Stimulated activated naive CD4-positive, alpha-beta T cell (primary cell): Measurements from ENCODE around the gene ITPK1.

Experiments used
- DNase-seq, 6 experiments: peaks; one replicate each; lab custom pipeline; 2025; lab: John Stamatoyannopoulos, UW

ITPK1 gene

DNA sequence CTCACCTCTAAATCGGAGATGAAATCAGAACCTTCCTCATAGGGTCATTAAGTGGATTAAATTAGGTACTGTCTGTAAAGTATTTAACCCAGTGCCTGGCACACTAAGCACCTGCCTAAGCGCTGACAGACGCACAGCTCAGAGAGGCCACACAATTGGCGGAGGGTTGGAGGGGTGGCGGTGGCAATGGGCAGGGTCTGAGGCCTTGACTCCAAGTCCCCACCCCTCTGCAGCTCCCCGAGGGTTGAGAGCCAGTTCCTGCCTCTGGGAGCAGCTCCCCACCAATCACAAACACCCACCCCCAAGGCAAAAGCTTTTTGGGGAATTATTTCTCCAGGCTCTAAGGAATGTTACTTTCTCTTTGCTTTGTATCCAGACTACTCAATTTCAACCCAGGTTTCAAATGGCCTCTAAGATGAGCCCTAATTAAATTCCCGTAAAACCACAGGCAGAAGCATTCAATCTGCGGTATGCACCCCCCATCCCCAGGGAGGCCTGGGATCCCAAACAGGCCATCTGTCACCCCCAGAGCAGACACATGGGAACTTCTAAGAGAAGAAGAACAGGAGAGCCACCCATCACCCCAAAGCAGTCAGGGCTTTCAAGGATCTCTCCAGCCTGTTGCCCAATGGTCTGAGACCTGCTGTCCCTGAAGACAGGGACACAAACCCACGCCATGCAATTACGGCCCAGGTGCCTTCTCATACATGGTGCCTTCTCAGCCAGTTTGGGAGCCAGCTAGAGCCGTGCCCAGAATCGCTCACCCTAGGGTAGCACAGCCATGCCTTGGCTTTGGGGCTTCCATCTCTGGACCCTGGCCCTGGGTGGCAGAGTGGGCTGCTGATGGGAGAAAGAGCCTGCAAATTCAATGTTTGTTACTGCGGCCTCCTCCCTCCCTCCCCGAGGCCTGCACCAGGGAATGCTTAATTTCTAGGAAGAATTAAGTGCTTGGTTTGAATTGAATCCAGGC lies 126.7 kb downstream of the ITPK1 start:
- DNase-seq = no peak

DNA sequence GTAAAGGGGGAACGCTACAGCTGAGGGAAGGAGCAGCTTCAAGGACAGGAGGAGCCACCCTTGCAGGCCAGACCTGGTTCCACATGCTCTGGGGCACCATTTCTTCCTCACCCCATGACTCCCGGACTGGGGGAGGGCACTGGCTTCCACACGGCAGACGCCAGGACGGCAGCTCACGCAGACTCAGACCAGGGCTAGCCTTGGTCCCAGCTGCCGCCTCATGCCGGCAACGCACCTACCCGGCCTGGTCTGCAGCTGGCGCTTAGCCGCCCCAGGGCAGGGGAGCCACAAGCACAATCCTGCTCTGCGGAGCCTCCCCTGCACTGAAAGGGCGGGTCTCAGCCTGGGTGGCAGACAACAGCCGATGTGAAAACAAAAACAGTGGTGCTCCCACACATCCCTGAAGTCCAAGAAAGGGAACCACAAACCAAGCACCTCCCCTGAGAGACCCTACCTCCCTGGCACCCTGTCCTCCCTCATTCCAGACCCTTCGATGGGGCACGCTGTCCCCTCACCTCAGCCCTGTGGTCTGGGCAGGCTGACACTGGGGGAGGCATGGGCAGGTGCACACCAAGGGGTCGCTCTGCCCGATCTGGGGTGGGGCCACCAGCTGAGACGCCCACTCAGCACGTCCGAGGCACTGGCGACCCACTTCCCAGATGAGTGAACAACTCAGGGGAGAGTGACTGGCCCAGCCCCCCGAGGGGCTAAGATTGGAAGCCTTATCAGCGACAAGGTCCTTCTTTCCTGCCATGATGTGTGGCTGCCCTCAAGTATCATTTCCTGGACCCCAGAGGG lies 127.8 kb downstream of the ITPK1 start:
- no peak for DNase-seq

- DNase-seq = no peak
Measured at GRCh38 chr14:92987148-92987570, 128.6 kb downstream of the ITPK1 start.

DNA sequence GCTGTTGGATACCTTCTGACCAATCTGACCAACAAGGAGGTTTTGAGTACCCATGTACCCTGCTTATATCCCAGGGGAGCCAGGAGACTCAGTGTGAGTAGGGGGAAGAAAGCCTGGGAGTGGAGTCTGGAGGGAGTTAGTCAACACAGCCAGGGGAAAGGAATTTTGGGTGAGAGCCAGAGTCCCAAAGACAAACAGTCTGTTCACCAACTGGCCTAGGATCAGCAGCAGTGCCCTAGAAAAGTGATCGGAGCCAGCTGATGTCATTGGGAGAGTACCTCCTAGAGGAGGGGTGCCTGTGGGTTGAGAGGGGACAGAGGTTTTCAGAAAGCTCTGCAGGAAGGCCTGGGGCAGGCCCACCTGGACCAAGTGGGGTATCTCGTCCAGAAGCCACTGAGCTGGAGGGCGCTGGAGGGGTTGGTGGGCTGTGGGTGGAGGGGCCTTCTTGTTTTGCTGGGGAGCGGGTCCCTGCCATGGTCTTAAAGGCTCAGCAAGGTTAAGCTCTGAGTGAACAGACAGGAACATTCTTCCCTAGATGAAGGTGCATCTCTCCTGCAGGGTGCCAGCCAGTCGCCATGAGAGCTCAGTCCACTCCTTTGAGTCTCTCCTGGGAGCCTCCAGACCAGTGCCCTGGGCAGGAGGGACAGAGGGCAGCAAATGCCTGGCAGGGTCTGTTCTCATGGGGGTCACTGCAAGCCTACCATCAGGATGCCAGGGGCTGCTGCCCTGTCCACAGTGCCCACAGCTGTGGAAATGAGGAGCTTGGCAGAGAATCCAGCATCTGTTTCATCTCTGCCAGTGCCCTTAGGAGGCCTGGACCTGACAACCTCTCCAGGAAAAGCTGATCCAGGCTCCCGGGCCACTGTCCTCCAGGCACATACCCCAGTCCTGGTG lies 129.2 kb downstream of the ITPK1 start:
- DNase-seq = no peak

GRCh38 chr14:92985521-92985920 lies 130.2 kb downstream of the ITPK1 start:
- DNase-seq = no peak

DNA sequence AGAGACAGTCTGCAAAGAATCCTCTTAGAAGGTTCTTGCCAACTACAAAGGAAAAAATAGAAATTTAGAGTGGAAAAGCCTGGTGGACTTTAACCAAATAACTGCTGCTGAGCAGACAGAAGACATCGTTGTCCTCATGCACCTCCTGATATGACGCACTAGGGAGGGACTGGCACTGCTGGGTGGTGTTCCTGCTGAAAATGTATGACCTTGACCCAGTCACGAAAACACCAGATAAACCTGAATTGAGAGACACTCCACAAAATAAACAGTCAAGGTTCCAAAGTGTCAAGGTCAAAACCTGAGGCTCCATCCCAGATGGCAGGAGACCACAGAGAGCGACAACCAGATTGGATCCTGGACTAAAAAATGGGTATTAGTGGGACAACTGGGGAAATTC lies 130.8 kb downstream of the ITPK1 start:
- no peak for DNase-seq

- no peak for DNase-seq
Measured at GRCh38 chr14:92984082-92984788, 131.5 kb downstream of the ITPK1 start.

DNA sequence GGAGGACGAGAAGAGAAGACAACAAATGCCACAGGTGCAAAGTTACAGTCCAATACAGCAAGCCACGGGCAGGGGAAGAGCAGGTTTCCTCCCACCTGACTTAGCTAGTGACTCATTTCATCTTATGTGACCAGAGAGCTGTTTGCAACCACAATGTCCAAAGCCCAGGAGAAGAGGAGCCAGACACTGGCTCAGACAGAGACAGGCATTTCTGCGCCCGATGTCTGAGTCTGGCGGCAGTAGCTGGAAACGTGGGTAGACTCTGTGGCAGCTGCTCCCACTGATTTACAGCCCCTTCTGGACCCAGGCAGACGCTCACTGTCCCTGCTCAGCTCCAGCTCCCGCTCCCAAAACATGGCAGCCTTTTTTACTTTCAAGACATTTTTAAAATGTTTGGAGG lies 132.8 kb downstream of the ITPK1 start:
- no peak for DNase-seq

DNA sequence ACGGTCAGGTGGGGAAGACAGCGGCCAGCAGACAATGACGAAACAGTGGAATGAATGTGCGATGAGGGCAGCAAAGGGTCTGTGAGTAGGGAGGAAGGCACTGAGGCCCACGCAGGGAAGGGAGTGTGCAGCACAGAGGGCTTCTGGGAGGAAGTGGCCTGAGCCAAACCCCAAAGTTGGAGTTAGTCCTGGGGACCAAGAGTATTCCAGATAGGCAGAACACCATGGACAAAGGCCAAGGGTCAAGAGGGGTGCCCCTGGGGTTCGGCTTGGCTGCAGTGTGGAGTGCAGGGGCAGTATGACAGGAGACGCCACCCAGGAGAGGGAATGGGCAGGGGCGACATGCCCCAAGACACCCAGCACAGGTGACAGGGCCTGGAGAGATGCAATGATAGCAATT lies 134.0 kb downstream of the ITPK1 start:
- DNase-seq = no peak

DNA sequence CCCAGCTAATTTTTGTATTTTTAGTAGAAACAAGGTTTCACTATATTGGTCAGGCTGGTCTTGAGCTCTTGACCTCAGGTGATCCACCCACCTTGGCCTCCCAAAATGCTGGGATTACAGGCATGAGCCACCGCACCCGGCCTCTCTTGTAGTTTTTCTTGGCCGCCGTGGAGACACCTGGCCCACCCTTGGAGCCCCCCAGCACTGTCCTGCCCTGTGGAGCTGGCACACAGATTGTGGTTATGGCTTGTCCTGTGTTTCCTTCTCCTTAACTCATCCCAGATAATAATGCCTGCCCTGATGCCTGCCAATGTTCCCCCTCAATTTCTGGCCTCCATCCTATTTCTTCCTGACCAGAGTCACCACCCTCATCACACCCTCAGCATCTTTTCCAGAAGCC lies 134.9 kb downstream of the ITPK1 start:
- DNase-seq = no peak

DNA sequence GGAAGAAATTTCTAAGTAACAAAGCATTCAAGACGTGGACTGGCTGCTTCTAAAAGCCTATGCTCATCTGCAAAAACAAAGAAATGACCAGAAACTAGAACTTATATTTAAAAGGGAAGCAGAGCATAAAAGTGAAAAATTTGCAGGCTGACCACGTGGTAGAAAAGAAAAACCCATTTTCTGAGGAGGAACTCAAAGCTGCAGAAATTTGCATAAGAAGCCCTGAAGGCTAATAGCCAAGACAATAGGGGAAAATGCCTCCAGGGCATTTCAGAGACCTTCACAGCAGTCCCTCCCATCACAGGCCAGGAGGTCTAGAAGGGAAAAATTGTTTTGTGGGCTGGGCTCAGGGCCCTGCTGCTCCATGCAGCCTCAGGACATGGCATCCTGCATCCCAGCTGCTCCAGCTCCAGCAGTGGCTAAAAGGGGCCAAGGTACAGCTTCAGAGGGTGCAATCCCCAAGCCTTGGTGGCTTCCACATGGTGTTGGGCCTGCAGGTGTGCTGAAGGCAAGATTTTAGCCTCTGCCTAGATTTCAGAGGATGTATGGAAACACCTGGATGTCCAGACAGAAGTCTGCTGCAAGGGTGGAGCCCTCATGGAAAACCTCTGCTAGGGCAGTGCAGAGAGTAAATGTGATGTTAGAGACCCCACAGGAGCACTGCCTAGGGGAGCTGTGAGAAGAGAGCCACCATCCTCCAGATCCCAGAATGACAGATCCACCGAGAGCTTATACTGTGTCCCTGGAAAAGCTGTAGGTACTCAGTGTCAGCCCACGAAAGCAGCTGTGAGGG lies 137.3 kb downstream of the ITPK1 start:
- DNase-seq = no peak

- DNase-seq = no peak
Measured at GRCh38 chr14:92976268-92976667, 139.5 kb downstream of the ITPK1 start.

GRCh38 chr14:92974541-92975345 lies 141.0 kb downstream of the ITPK1 start:
- no peak for DNase-seq

GRCh38 chr14:92973798-92974372 lies 141.8 kb downstream of the ITPK1 start:
- DNase-seq = no peak

DNA sequence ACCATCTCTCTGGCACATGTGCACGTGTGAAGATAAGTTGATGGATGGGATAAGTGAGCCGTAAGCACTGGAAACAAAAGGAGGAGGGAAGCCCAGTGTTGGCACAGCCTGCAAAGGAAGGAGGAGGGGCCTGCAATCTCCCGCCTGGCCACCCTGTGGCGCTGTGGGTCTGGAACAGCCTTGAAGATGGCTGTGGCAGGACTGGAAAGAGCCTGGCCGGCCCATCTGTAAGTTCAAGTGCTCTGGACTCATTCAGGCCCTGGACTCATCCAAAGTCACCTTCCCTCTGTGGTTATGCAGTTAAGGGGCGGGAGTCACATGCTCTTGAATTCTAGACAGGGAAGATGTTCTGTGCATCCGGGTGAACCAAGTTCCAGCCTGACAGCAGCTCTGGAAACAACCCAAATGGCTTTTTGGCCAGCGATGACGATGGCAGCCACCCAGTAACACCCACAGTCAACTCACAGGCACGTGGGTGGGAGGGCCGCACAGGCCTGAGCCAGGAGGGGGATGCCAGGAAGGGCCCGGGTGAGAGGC lies 142.4 kb downstream of the ITPK1 start:
- DNase-seq = no peak

- no peak for DNase-seq
Measured at GRCh38 chr14:92971601-92972180, 144.0 kb downstream of the ITPK1 start.

DNA sequence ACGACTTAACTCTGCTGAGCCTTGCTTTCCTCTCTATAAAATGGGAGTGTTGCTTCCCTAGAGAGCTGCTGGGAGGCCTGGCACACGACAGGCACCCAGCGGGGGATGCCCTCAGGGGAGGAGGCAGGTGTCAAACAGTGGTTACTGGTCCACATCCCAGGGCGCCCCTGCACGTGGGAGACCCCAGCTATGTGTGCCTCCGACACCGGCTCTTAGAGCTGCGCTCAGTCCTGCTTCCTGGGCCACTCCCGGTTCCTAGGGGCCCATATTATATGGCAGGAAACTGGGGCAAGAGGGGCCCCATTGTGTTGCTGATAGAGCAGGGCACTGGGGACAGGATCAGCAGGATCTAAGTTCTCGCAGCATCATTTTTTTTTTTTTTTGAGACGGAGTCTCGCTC lies 145.5 kb downstream of the ITPK1 start:
- DNase-seq = no peak

GRCh38 chr14:92969871-92970270 lies 145.9 kb downstream of the ITPK1 start:
- DNase-seq = no peak

DNA sequence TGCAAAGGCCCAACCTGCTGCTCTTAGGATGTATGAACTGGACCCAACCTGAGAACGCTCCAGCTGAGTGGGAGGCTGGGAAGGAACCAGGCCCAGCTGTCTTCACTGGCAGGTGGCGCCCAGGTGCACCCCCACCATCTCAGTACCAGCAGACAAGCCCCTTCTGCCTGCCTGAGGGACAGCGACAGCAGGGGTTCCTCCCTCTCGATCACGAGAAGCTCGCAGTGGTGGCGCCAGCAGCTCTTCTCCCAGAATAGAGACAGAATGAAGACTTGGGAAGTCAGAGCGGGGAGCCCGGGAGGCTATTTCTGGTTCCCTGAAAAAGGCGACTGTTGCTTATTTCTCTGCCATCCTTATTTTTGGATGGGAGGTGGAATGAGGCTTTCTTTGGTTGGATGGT lies 146.3 kb downstream of the ITPK1 start:
- DNase-seq = no peak
